GM12891 (cell line): ENCODE results near the gene SBNO2.

Source experiments
- POLR2A ChIP-seq: IDR thresholded peaks from 2 replicates; pipeline ENCODE4 v1.6.1; 2011; ENCODE audit warnings: low read depth, low read length, control low read depth
- SPI1 ChIP-seq: IDR thresholded peaks from 2 replicates; pipeline ENCODE4 v1.6.1; 2011; ENCODE audit warnings: low read depth, low read length, control low read depth

DNA sequence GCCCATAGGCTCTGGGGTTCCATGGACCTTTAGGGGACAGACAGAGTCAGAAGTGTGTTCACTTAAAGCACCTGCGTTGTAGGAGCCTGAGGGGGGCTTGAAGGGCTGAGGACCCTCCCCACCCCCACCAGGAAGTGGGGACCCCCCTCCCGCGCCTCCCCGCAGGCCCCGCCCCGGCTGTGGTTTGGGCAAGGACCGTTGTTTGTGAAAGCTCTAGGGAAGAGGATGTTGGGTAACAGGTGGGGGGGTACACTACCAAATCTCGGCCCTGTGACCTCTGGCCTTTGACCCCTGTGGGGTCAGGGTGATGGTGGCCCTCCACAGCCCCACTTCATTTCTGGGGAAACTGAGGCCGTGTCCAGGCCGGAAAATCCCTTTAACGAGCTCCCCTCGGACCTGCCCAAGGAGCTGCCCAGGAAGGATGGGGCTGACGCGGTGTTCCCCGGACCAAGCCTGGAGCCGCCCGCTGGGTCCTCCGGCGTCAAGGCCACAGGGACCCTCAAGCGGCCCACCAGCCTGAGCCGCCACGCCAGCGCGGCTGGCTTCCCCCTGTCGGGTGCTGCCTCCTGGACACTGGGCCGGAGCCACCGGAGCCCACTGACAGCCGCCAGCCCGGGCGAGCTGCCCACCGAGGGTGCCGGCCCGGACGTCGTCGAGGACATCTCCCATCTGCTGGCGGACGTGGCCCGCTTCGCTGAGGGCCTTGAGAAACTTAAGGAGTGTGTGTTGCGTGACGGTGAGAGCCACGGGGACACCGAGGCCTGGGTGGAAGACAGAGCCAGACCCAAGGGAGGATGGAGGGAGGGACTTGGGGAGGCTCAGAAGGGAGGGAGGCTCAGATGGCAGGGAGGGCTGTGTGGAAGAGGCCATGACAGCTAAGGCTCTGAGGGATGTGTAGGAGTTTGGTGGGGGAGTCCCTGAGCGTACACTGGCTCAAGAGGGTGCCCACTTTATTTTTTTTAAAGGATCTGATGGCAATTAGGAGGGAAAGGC, 105.8 kb downstream of the SBNO2 start:
- TF ChIP-seq SPI1 (no peak), POLR2A (no peak)
